Stomach (tissue), 4 donors: ENCODE results near the gene DACH1.

Experiments
- POLR2A ChIP-seq, 4 donors: fragments of 450-650 bp; IDR thresholded peaks; one replicate each; pipeline ENCODE4 v1.6.1; 2016; ENCODE audit warnings: antibody characterized with exemption in 4 of 4, control low read depth in 2 of 4, mild to moderate bottlenecking in 1 of 4, moderate library complexity in 1 of 4
- TF ChIP-seq, protein P1 (sequence below), 7 experiments: fragments of 450-650 bp in 4 of 7; fragments of 200-600 bp in 3 of 7; sonication (generic) in 3 of 7; IDR thresholded peaks; one replicate each; pipeline ENCODE4 v1.5.1; 2016 to 2019; ENCODE audit warnings: antibody characterized with exemption in 7 of 7, control low read depth in 2 of 7, mild to moderate bottlenecking in 1 of 7

DNA sequence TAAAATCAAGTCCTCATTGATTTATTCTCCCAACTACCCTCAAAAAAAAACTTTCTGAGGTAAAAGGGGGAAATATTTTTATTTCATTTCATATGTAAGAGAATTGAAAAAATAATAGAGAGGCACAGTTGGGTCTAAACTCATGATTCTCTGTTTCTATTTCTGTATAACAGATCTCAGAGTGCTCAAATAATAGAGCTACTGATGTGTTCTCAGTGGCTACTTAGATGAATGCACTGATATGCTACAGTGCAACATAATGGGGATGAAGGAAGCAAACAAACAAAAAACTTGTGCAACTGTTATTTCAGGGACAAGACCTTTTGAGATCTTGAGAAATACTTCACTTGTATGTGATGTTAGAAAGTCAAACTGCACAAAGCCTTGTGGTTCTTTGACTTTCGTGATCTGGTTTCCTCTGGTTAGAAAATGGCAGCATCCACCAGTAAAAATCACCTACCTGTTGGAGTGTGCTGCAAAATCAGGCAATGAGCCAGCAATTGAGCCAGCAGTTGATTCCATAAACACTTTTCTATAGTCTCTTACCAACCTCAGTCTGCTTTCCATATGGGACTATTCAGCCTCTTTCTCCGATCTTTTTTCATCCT is 9.7 kb upstream of the DACH1 start:
- no peak for TF ChIP-seq POLR2A (IDR thresholded peaks at IDR 0.05)
- TF ChIP-seq, protein P1, sequence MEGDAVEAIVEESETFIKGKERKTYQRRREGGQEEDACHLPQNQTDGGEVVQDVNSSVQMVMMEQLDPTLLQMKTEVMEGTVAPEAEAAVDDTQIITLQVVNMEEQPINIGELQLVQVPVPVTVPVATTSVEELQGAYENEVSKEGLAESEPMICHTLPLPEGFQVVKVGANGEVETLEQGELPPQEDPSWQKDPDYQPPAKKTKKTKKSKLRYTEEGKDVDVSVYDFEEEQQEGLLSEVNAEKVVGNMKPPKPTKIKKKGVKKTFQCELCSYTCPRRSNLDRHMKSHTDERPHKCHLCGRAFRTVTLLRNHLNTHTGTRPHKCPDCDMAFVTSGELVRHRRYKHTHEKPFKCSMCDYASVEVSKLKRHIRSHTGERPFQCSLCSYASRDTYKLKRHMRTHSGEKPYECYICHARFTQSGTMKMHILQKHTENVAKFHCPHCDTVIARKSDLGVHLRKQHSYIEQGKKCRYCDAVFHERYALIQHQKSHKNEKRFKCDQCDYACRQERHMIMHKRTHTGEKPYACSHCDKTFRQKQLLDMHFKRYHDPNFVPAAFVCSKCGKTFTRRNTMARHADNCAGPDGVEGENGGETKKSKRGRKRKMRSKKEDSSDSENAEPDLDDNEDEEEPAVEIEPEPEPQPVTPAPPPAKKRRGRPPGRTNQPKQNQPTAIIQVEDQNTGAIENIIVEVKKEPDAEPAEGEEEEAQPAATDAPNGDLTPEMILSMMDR (IDR thresholded peaks at IDR 0.05) = no peak
